Neural progenitor cell (in vitro differentiated cells): ENCODE results near the gene DET1.

Experiments
- EZH2 ChIP-seq: fragments of 200-600 bp; sonication (generic); IDR thresholded peaks from 2 replicates; pipeline ENCODE4 v1.6.1; 2017; ENCODE audit warnings: antibody characterized with exemption, mild to moderate bottlenecking, moderate library complexity
- TF ChIP-seq, protein P1 (sequence below): fragments of 200-600 bp; sonication (generic); IDR thresholded peaks from 2 replicates; pipeline ENCODE4 v1.5.1; 2017; ENCODE audit warnings: antibody characterized with exemption, mild to moderate bottlenecking

DNA sequence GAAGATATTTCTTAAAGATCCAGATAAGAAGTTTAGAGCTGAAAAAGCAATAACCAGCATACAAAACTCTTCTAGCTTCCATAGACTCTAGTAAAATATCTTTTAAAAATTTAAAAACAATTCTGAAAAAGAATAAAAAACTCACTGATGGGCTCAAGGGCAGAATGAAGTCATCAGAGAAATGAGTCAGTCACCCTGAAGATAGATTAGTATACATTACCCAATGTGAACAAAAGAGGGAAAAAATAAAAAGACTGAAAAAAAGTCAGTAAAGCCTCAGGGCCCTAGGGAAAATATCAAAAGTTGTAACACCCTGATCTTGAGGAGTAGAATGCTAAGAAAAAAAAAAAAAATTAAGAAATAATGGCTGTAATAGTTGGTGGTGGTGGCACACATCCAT lies 11.4 kb downstream of the DET1 start:
- TF ChIP-seq, protein P1, sequence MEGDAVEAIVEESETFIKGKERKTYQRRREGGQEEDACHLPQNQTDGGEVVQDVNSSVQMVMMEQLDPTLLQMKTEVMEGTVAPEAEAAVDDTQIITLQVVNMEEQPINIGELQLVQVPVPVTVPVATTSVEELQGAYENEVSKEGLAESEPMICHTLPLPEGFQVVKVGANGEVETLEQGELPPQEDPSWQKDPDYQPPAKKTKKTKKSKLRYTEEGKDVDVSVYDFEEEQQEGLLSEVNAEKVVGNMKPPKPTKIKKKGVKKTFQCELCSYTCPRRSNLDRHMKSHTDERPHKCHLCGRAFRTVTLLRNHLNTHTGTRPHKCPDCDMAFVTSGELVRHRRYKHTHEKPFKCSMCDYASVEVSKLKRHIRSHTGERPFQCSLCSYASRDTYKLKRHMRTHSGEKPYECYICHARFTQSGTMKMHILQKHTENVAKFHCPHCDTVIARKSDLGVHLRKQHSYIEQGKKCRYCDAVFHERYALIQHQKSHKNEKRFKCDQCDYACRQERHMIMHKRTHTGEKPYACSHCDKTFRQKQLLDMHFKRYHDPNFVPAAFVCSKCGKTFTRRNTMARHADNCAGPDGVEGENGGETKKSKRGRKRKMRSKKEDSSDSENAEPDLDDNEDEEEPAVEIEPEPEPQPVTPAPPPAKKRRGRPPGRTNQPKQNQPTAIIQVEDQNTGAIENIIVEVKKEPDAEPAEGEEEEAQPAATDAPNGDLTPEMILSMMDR: no peak
- TF ChIP-seq EZH2: no peak
